ENCODE measurements around the gene GNLY. TPM values are rescaled to one million over a fixed set of nuclear protein-coding genes. Genes with fewer than 3 reads are reported as not detected.

Gene GNLY
- total and polyA plus RNA-seq, 9 of the 15 experiments (the other 6 are each of a cell fraction or from before 2014, with no cell fraction given): not detected

DNA sequence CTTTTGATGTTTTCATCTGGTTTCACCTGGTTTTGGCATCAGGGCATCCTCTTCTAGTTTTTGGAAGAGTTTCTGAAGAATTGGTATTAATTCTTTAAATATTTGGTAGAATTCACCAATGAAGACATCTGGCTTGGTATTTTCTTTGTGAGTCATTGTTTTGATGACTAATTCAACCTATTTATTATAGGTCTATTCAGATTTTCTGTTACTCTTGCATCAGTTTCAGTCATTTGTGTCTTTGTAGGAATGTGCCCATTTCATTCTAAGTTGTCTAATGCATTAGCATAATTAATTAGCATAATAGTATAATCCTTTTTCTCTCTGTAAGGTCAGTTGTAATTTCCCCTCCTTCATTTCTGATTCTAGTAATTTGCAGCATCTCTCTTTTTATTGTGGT is 8.0 kb downstream of the GNLY start (continued):
- TF ChIP-seq ETS2 (tag; IDR thresholded peaks at IDR 0.05; ENCODE audit: borderline replicate concordance, poor library complexity, severe bottlenecking): no peak
- no peak for TF ChIP-seq EWSR1 (IDR thresholded peaks at IDR 0.05; ENCODE audit: borderline replicate concordance, low read depth, partially characterized antibody)
- no peak for TF ChIP-seq FIP1L1 (IDR thresholded peaks at IDR 0.05; ENCODE audit: low read depth, low read length, poor library complexity, severe bottlenecking)
- TF ChIP-seq ZNF79 (CRISPR knock-in tag; IDR thresholded peaks at IDR 0.05; ENCODE audit: low read depth): no peak
- TF ChIP-seq POLR3A (IDR thresholded peaks at IDR 0.05; ENCODE audit: borderline replicate concordance, extremely low read depth, insufficient read depth, insufficient read length): no peak
- no peak for TF ChIP-seq ARID1B (IDR thresholded peaks at IDR 0.05)
- TF ChIP-seq HIVEP1 (CRISPR knock-in tag; IDR thresholded peaks at IDR 0.05): no peak
- TF ChIP-seq KLF6 (CRISPR knock-in tag; IDR thresholded peaks at IDR 0.05; ENCODE audit: borderline replicate concordance): no peak

DNA sequence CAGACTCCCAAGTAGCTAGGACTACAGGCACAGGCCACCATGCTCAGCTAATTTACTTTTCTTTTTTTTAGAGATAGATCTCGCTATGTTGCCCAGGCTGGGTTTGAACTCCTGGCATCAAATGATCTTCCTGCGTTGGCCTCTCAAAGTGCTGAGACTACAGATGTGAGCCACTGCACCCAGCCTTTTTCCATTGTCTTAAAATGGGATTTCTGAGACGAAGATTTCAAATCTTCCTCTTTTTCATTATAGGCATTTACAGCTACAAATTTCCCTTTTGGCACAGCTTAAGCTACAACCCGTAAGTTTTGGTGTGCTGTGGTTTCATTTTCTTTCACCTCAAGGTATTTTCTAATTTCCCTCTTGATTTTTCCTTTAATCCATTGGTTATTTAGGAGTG is 8.6 kb downstream of the GNLY start:
- Histone ChIP-seq H4K20me1 (replicated peaks; ENCODE audit: control insufficient read depth, insufficient read depth, low read length) (no peaks in the 10 kb centered on the region), H2AFZ (ENCODE audit: low read depth, low read length) (no peak overlapping the region), H3K9me3 (replicated peaks; ENCODE audit: control insufficient read depth, insufficient read depth, low read depth, low read length) (no peaks in the 10 kb centered on the region), H3K9me1 (ENCODE audit: control insufficient read depth, insufficient read depth, low read length) (no peaks in the 10 kb centered on the region), H3K27me3 (ENCODE audit: control insufficient read depth in 2 of 2, insufficient read depth in 2 of 2, low read length in 2 of 2) (peaks cover 0 to 9% of the 10 kb centered on the region in 2 experiments; a peak in 1 of 5 replicates), H3K36me3 (ENCODE audit: control insufficient read depth, insufficient read depth, low read length) (no peaks in the 10 kb centered on the region), H3K4me3 (no peak overlapping the region), H3K27ac (ENCODE audit: extremely low read depth, low read depth, low read length) (no peak overlapping the region), H3K4me2 (ENCODE audit: insufficient read depth, low read length) (no peak overlapping the region), H3K9ac (ENCODE audit: insufficient read depth in 1 of 2, low read depth in 2 of 2, low read length in 2 of 2) (no peak overlapping the region), H3K4me1 (replicated peaks in 1 of 2; ENCODE audit: control insufficient read depth in 2 of 2, insufficient read depth in 2 of 2, low read length in 2 of 2) (peaks cover 5 to 17% of the 10 kb centered on the region in 2 experiments; a peak in 3 of 5 replicates), H3K79me2 (ENCODE audit: control insufficient read depth, insufficient read depth, low read length) (no peaks in the 10 kb centered on the region)
- POLR2A ChIA-PET: no interaction called here
- TF ChIP-seq HDAC8 (tag; IDR thresholded peaks at IDR 0.05): no peak
- TF ChIP-seq NFIX (CRISPR knock-in tag; IDR thresholded peaks at IDR 0.05; ENCODE audit: low read depth): no peak
- TF ChIP-seq, protein P1, sequence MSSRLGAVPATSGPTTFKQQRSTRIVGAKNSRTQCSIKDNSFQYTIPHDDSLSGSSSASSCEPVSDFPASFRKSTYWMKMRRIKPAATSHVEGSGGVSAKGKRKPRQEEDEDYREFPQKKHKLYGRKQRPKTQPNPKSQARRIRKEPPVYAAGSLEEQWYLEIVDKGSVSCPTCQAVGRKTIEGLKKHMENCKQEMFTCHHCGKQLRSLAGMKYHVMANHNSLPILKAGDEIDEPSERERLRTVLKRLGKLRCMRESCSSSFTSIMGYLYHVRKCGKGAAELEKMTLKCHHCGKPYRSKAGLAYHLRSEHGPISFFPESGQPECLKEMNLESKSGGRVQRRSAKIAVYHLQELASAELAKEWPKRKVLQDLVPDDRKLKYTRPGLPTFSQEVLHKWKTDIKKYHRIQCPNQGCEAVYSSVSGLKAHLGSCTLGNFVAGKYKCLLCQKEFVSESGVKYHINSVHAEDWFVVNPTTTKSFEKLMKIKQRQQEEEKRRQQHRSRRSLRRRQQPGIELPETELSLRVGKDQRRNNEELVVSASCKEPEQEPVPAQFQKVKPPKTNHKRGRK (tag; IDR thresholded peaks at IDR 0.05): peak; percentile 3; the same call in 1 of the 2 replicates
- in situ Hi-C loops (cut with MboI): no loop called here
- intact Hi-C loops (cut with micrococcal nuclease): no loop called here
- DNase-seq (ENCODE audit: extremely low read depth in 1 of 4, low spot score in 3 of 4) (no peak), ATAC-seq (no peak), FAIRE-seq (no peak)
- CTCF ChIA-PET (ENCODE audit: low intra/inter-chr PET ratio): interaction anchor here (0.6 kb wide), 1 partner anchor 61 kb away, joined by 3 read pairs; no protein-coding TSS in a partner anchor
- WGBS (ENCODE audit: insufficient coverage, low coverage, missing lambda C conversion rate): 7% methylated on average over 4 of the region's 4 CpGs
- BruUV-seq (replicated peaks): no TSS peak
